Cardiac muscle cell (in vitro differentiated cells and primary cell): ENCODE measurements around the gene CREB1. TPM values are rescaled to one million over a fixed set of nuclear protein-coding genes. Genes with fewer than 3 reads are reported as not detected.

Experiments
- DNase-seq, 2 donors: peaks; one replicate each; pipeline versions ENCODE4 v3.0.0 to v3.0.0-alpha.2; 2010 to 2017; ENCODE audit warnings: low read depth in 1 of 2, low spot score in 1 of 2
- H3K27ac ChIP-seq: fragments of 200-600 bp; sonication (generic); 2 replicates; pipeline ENCODE4 v1.5.1; 2016
- H3K27me3 ChIP-seq: fragments of 200-600 bp; sonication (generic); 2 replicates; pipeline ENCODE4 v1.6.0; 2016; ENCODE audit warnings: control low read depth
- H3K36me3 ChIP-seq: fragments of 200-600 bp; sonication (generic); 2 replicates; pipeline ENCODE4 v1.5.1; 2016; ENCODE audit warnings: control low read depth
- H3K4me1 ChIP-seq: fragments of 200-600 bp; sonication (generic); 2 replicates; pipeline ENCODE4 v1.8.1; 2017; ENCODE audit warnings: low read depth, mild to moderate bottlenecking, mixed run types
- H3K4me3 ChIP-seq: fragments of 200-600 bp; sonication (generic); 2 replicates; pipeline ENCODE4 v1.5.1; 2016; ENCODE audit warnings: mild to moderate bottlenecking
- H3K9me3 ChIP-seq: fragments of 200-600 bp; sonication (generic); 2 replicates; pipeline ENCODE4 v1.5.1; 2017; ENCODE audit warnings: low read depth, mild to moderate bottlenecking, control low read depth
- polyA plus RNA-seq: library from polyadenylated mRNA; unstranded; fragments of >200 nt; fragmentation: Nextera tagmentation; extraction: Ambion mirVana; gene quantifications from 2 replicates; pipeline ENCODE4 v1.2.1, GENCODE V29; 2016
- total RNA-seq: library from RNA; depleted of rRNA; stranded (reverse); fragments of >200 nt; gene quantifications from 2 replicates; pipeline ENCODE4 v1.2.3, GENCODE V29; 2016
- TF ChIP-seq, protein P1 (sequence below): IDR thresholded peaks from 2 replicates; pipeline ENCODE4 v1.5.1; 2012; ENCODE audit warnings: low read depth, mild to moderate bottlenecking, low read length

CREB1 gene
- total and polyA plus RNA-seq, 2 experiments from 2014 or later: 31.9 to 48.9 TPM

DNA sequence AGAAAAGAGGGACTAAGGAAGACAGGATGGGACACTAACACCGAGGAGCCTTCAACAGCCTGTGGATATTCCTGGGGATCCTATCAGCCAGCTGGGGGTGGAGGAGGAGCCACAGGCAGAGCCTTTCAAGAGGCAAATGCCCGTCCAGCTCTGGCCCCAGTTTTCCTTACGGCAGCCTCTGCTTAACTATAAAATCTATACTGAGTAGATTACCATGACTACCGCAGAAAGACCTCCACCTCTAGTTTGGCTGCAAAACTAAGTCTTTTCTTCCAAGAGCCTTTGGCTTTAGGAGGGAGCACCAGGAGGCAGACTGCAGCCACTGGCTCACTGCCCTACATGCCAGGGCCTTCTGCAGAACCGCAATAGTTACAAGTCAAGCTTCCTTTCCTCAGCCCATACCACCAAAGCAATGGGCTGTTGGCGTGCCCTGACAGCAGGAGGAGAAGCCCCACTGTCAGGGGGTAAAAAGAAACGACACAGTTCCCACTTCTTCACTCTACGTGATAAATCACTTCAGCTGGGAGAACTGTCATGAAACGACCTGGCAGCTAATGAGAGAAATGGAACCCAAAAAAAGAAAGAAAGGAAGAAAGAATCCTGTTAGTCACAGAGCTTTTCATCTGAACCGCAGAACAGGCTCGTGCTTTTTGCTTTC is 25.1 kb upstream of the CREB1 start:
- H3K9me3 ChIP-seq: no peaks in the 10 kb centered on the region
- TF ChIP-seq, protein P1, sequence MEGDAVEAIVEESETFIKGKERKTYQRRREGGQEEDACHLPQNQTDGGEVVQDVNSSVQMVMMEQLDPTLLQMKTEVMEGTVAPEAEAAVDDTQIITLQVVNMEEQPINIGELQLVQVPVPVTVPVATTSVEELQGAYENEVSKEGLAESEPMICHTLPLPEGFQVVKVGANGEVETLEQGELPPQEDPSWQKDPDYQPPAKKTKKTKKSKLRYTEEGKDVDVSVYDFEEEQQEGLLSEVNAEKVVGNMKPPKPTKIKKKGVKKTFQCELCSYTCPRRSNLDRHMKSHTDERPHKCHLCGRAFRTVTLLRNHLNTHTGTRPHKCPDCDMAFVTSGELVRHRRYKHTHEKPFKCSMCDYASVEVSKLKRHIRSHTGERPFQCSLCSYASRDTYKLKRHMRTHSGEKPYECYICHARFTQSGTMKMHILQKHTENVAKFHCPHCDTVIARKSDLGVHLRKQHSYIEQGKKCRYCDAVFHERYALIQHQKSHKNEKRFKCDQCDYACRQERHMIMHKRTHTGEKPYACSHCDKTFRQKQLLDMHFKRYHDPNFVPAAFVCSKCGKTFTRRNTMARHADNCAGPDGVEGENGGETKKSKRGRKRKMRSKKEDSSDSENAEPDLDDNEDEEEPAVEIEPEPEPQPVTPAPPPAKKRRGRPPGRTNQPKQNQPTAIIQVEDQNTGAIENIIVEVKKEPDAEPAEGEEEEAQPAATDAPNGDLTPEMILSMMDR: peak; percentile 38
- peak overlapping the region; percentile 59 for H3K27ac ChIP-seq
- peaks cover 40% of the 10 kb centered on the region for H3K4me1 ChIP-seq
- no peak overlapping the region for H3K4me3 ChIP-seq
- peak; percentile 38 to 87 for DNase-seq
- H3K27me3 ChIP-seq: no peaks in the 10 kb centered on the region
- H3K36me3 ChIP-seq: no peaks in the 10 kb centered on the region

- H3K4me1 ChIP-seq: peaks cover 40% of the 10 kb centered on the region
- H3K9me3 ChIP-seq: no peaks in the 10 kb centered on the region
- TF ChIP-seq, protein P1: no peak
- H3K36me3 ChIP-seq: no peaks in the 10 kb centered on the region
- H3K27ac ChIP-seq: peak overlapping the region; percentile 59
- no peak overlapping the region for H3K4me3 ChIP-seq
- DNase-seq: no peak
- H3K27me3 ChIP-seq: no peaks in the 10 kb centered on the region
Measured at GRCh38 chr2:207505171-207505570, 24.6 kb upstream of the CREB1 start.

- no peaks in the 10 kb centered on the region for H3K9me3 ChIP-seq
- no peak overlapping the region for H3K27ac ChIP-seq
- H3K27me3 ChIP-seq: no peaks in the 10 kb centered on the region
- H3K4me3 ChIP-seq: no peak overlapping the region
- no peaks in the 10 kb centered on the region for H3K36me3 ChIP-seq
- peak in 1 of 2 donors; percentile 83 for DNase-seq
- peaks cover 40% of the 10 kb centered on the region for H3K4me1 ChIP-seq
- TF ChIP-seq, protein P1: no peak
Measured at GRCh38 chr2:207505728-207506127, 24.0 kb upstream of the CREB1 start.

DNA sequence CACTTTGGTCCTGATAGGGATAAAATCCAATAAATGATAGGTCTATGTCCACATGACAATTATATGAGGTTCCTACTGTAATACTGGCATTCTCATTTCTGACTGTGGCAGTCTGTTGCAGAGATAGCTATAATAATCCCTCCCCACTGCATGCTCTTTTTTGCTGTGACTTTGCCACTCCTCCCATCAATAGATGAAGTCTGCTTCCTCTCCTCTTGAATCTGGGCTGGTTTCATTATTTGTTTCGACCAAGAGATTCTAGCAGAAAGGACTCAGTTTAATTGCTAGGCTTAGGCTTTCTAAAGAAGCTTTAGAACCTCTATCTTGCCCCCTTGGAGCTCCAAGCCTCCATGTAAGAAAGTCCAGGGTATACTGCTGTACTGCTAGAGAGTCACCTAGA is 23.3 kb upstream of the CREB1 start:
- Histone ChIP-seq H3K4me1 (peaks cover 37% of the 10 kb centered on the region), H3K36me3 (no peaks in the 10 kb centered on the region), H3K27me3 (no peaks in the 10 kb centered on the region), H3K9me3 (no peaks in the 10 kb centered on the region), H3K4me3 (no peak overlapping the region), H3K27ac (no peak overlapping the region)
- TF ChIP-seq, protein P1: no peak
- DNase-seq: no peak

DNA sequence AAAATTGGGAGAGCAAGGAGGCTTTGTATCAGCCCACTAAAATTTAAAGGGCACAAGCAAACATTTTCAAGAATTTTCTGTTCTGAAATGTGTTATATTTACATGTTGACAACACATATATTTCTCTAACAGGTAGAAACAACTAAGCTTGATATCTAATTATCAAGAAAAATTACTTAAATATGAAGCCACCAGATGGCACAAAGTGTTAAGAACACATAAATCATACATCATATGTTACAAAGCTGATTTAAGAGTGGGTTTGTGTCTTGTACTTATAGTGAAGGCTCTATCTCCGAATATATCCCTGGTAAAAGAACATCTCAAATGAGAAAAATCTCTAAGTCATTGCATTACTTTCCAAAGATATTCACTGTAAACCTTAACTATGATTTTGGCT is 19.6 kb upstream of the CREB1 start:
- TF ChIP-seq, protein P1: no peak
- Histone ChIP-seq H3K27ac (no peak overlapping the region), H3K9me3 (no peaks in the 10 kb centered on the region), H3K27me3 (no peaks in the 10 kb centered on the region), H3K4me1 (peaks cover 13% of the 10 kb centered on the region), H3K36me3 (no peaks in the 10 kb centered on the region), H3K4me3 (no peak overlapping the region)
- DNase-seq: no peak
